ENCODE measurements around the gene AK9.

DNA sequence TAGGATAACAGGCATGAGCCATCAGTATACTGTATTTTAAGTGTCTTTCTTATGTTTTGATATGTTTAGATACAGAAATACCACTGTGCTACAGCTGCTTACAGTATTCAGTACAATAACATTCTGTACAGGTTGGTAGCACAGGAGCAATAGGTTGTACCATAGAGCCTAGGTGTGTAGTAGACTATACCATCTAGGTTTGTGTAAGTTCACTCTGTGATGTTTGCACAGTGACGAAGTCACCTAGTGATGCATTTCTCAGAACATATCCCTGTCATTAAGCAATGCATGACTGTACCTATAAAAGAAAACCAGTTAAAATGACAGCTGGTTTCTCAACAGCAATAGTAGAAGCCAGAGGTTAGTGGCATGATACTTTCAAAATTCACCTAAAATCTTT is 204.9 kb downstream of the AK9 start:
- TF ChIP-seq, protein P1, sequence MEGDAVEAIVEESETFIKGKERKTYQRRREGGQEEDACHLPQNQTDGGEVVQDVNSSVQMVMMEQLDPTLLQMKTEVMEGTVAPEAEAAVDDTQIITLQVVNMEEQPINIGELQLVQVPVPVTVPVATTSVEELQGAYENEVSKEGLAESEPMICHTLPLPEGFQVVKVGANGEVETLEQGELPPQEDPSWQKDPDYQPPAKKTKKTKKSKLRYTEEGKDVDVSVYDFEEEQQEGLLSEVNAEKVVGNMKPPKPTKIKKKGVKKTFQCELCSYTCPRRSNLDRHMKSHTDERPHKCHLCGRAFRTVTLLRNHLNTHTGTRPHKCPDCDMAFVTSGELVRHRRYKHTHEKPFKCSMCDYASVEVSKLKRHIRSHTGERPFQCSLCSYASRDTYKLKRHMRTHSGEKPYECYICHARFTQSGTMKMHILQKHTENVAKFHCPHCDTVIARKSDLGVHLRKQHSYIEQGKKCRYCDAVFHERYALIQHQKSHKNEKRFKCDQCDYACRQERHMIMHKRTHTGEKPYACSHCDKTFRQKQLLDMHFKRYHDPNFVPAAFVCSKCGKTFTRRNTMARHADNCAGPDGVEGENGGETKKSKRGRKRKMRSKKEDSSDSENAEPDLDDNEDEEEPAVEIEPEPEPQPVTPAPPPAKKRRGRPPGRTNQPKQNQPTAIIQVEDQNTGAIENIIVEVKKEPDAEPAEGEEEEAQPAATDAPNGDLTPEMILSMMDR (IDR thresholded peaks at IDR 0.05): no peak
- TF ChIP-seq POLR2AphosphoS5 (IDR thresholded peaks at IDR 0.05; ENCODE audit: low read depth, low read length) (no peak), TCF7L2 (IDR thresholded peaks at IDR 0.05; ENCODE audit: low read depth, low read length) (no peak)
- TF ChIP-seq, protein P2, sequence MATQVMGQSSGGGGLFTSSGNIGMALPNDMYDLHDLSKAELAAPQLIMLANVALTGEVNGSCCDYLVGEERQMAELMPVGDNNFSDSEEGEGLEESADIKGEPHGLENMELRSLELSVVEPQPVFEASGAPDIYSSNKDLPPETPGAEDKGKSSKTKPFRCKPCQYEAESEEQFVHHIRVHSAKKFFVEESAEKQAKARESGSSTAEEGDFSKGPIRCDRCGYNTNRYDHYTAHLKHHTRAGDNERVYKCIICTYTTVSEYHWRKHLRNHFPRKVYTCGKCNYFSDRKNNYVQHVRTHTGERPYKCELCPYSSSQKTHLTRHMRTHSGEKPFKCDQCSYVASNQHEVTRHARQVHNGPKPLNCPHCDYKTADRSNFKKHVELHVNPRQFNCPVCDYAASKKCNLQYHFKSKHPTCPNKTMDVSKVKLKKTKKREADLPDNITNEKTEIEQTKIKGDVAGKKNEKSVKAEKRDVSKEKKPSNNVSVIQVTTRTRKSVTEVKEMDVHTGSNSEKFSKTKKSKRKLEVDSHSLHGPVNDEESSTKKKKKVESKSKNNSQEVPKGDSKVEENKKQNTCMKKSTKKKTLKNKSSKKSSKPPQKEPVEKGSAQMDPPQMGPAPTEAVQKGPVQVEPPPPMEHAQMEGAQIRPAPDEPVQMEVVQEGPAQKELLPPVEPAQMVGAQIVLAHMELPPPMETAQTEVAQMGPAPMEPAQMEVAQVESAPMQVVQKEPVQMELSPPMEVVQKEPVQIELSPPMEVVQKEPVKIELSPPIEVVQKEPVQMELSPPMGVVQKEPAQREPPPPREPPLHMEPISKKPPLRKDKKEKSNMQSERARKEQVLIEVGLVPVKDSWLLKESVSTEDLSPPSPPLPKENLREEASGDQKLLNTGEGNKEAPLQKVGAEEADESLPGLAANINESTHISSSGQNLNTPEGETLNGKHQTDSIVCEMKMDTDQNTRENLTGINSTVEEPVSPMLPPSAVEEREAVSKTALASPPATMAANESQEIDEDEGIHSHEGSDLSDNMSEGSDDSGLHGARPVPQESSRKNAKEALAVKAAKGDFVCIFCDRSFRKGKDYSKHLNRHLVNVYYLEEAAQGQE (IDR thresholded peaks at IDR 0.05; ENCODE audit: insufficient read depth in 1 of 2, low read depth in 2 of 2, low read length in 1 of 2): no peak
